PC-3 (cell line): ENCODE results near the gene LRCH1.

ENCODE experiments used
- CTCF ChIP-seq: fragments of 300-600 bp; sonication (generic); conservative IDR thresholded peaks from 2 replicates; pipeline ENCODE4 v1.5.1; 2017; ENCODE audit warnings: antibody characterized with exemption, low read depth, mild to moderate bottlenecking, low read length
- EZH2 ChIP-seq: fragments of 300-600 bp; sonication (generic); IDR thresholded peaks from one replicate; pipeline ENCODE4 v1.6.1; 2017; ENCODE audit warnings: antibody characterized with exemption, mild to moderate bottlenecking, low read length; ENCODE audit not compliant: unreplicated experiment

GRCh38 chr13:46747031-46747820, 194.3 kb downstream of the LRCH1 start:
- no peak for TF ChIP-seq CTCF
- TF ChIP-seq EZH2, result no peak
